ENCODE measurements around the gene CDK13. TPM values are rescaled to one million over a fixed set of nuclear protein-coding genes. Genes with fewer than 3 reads are reported as not detected.

Gene CDK13
- total RNA-seq, 1 experiment from 2014 or later, result 59.5 TPM

DNA sequence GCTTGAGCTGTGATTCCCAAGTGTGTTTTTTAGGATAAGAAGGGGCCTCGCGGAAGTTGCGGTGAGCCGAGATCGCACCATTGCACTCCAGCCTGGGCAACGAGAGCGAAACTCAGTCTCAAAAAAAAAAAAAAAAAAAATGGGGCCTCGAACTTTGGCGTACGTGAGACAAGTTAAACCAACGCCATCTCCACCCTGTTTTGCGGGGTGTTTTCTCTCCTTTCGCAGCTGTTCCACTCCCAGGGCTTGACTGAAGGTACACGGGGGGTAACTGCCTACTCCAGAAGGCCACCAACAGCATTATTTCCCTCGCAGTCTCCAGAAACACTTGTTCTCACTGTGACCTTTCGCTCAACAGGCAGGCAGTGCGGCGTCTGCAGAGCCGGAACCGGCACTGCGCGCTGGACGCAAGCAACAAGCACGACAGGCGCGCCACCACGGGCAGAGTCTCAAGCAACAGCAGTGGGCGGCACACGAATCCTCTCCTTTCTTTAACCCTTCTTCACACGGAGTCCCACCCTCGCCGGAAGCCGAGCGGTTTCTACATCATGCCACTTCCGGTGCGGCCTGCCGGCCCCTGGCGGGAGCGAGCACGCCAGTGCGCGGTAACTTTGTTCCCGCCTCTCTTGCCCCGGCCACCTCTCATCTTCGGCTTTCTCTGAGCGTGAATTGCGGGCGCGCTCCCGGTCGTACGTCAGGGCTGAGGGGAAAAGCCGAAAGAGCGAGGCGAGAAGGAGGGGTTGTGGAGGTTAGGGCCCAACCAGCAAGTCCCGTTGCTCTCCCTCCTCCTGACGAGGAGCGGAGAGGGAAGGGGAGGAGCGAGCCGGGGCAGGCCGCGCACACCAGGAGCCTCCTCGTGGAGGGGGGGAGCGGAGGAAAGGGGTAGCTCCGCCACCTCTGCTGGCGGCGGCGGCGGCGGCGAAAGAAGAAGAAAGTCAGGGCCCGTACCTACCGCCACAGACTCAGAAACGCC is 814 bp upstream of the CDK13 start:
- peak; percentile 100 for DNase-seq (ENCODE audit: low read depth)

DNA sequence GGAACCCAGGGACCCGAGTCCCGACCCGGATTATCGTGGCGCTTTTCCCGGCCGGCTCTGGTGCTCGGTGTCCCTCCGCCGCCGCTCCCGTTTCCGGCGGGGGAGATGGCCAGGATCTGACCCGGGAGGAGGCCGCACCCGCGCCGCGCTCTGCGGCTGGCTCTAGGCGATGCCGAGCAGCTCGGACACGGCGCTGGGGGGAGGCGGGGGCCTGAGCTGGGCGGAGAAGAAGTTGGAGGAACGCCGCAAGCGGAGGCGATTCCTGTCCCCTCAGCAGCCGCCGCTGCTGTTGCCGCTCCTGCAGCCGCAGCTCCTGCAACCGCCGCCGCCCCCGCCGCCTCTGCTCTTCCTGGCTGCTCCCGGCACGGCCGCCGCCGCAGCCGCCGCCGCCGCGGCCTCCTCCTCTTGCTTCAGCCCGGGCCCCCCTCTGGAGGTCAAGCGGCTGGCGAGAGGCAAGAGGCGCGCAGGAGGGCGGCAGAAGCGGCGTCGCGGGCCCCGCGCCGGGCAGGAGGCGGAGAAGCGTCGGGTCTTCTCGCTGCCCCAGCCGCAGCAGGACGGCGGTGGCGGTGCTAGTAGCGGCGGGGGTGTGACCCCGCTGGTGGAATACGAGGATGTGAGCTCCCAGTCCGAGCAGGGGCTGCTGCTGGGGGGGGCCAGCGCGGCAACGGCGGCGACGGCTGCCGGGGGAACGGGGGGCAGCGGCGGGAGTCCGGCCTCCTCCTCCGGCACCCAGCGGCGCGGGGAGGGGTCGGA is 593 bp downstream of the CDK13 start:
- peak; percentile 68 for DNase-seq (ENCODE audit: low read depth)

DNA sequence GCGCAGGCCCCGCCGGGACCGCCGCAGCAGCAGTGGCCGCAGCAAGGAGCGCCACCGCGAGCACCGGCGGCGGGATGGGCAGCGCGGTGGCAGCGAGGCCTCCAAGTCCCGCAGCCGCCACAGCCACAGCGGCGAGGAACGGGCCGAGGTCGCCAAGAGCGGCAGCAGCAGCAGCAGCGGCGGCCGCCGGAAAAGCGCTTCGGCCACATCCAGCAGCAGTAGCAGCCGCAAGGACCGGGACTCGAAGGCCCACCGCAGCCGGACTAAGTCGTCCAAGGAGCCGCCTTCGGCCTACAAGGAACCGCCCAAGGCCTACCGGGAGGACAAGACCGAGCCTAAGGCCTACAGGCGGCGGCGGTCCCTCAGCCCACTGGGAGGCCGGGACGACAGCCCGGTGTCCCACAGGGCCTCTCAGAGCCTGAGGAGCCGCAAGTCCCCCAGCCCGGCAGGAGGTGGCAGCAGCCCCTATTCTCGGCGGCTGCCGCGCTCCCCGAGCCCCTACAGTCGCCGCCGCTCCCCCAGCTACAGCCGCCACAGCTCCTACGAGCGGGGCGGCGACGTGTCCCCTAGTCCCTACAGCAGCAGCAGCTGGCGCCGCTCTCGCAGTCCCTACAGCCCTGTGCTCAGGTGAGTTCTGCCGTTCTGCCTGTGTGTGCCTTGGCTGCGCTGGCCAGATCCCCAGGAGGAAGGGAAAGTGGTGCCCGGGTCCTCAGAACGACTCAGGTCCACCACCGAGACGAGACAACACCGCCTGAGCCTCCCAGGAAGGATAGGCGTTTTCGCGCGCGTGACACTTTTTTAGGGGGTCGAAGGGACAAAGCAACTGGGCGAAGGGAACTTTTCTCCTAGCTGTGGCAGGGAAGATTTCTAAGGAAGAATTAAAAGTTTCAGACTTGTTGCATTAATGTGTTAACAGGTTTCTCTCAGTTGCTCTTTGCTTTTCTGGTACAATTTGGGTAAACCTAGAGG is 1.5 kb downstream of the CDK13 start:
- DNase-seq (ENCODE audit: low read depth), result peak; percentile 78

DNA sequence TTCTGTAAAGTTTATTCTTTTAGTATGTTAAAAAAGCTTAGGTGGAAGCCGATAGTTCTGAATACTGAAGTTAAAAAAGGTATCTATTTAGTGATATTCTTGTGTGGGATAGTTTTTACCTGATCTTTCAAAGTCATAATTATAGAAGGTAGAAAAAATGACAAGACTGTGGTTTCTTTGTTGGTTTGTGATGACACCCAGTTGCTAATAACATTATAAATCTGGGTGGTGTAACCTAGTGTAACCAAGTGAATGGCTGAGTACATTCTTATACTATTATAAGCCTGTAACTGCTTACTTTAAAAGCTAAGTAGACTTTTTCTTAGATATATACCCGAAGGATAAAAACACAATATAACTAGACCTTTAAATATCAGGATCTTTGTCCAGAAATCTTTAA is 2.3 kb downstream of the CDK13 start:
- no peak for DNase-seq (ENCODE audit: low read depth)

DNA sequence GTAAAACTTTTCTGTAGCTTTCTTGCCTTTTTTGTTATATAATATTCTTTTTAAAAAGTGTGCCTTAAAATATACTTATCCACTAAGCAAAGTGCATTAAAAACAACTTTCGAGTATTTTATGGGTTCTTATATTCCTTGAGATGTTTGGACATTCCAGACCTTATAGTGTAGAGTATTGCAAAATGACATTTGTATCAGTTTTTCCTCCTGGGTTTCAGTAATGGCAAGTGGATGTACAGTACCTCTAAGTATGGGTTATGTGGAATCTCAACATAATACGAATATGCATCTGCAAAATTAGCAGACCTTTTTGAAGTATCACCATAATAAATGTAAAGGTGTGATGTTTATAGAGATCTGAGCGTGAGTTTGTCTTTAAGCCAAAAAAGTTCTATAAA is 2.7 kb downstream of the CDK13 start:
- DNase-seq (ENCODE audit: low read depth), result no peak

DNA sequence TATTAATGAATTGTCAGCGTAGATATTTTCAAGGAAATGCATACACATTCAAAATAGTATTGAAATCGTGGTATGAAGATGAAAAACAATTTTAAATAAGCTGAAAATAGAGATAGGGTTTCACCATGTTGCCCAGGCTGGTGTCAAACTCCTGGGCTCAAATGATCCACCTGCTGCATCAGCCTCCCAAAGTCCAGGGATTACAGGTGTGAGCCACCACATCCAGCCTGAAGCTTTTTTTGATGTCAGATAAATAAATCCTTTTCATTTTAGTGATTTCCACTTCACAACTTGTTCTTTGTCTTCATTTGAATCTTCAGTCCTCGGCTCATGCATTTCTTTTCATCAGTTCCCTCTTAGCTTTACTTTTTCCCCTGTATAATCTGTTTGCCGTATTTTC is 4.6 kb downstream of the CDK13 start:
- DNase-seq (ENCODE audit: low read depth), result no peak

DNA sequence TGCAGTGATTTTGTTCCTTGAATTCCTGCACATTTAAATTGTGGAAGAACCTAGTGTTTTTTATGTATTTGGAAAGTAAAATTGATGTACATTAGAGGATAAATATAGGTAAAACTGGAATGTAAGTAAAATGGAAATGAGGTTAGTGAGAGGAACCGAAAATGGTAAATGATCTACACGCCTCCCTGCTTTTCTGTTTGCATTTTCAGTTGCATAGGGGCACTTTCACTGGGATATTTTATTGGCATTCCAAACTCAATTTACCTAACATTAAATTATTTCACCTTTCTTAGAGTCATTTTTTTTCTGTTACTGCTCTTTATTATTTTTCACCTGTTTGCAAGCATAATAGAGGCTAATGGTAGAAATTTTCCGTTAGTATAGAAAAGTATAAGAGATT is 8.0 kb downstream of the CDK13 start:
- DNase-seq (ENCODE audit: low read depth), result no peak

DNA sequence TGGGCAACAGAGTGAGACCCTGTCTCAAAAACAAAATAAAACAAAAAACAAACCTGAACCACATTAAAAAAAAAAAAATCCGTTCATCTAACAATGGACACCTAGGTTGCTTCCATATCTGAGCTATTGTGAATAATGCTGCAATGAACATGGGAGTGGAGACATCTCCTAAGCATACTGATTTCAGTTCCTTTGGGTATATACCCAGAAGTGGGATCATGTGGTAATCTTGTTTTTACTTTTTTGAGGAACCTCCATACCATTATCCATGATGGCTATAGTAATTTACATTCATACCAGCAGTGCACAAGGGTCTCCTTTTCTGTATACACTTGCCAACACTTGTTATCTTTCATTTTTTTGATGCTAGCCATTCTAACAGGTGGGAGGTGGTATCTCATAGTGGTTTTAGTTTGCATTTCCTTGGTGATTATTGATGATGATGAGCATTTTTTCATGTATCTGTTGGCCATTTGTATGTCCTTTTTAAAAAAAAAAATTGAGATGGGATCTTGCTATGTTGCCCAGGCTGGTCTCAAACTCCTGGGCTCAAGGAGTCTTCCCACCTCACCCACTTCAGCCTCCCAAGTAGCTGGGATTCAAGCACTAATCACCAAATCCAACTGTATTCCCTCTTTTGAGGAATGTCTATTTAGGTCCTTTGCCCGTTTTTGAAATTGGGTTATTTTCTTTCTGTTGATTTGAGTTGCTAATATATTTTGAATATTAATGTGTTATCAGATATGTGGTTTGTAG is 17.5 kb downstream of the CDK13 start:
- no peak for DNase-seq (ENCODE audit: low read depth)

DNA sequence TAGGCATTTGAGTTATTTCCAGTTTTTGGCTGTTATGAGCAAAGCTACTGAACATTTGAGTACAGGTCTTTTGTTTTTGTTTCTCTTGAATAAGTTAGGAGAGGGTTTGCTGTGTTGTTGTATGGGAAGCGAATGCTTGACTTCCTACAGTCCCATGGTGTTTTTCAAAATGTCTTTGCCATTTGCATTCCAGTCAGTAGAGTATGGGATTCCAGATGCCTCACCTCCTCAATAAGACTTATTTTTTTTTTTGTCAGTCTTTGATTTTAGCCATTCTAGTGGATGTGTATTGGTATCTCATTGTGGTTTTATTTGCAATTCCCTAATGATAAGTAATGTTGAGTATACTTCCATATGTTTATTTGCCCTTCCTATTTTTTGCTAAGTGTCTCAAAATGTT is 19.4 kb downstream of the CDK13 start:
- no peak for DNase-seq (ENCODE audit: low read depth)

DNA sequence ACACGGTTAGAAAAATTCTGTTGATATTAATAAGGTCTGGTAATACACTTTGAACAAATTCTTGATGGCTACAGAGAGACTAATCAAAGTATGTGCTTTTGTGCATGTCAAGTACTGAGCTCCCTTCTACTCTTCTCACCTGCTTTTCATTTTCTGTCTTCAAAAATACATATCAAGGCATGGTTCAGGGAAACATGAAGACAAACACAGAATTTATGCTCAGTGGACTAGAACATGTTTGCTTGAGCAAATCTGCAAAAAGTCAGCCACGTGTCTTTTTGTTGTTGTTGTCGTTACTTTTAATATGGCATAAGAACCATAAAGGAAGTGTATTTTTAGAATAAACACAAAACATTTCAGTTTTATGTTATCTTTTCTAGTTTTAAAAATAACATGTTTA is 21.9 kb downstream of the CDK13 start:
- no peak for DNase-seq (ENCODE audit: low read depth)

DNA sequence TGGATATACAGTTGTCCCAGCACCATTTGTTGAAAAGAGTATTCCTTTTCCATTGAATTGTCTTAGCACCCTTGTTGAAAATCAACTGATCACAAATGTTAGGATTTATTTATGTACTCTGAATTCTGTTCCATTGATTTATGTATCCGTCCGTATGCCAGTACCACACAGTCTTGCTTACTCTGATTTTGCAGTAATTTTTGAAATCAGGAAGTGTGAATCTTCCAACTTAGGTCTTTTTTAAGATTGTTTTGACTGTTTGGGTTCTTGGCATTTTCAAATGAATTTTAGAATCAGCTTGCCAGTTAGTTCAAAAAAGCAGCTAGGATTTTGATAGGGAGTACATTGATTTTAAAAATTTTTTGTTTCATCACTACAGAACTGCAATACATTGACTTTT is 23.7 kb downstream of the CDK13 start:
- DNase-seq (ENCODE audit: low read depth), result no peak

DNA sequence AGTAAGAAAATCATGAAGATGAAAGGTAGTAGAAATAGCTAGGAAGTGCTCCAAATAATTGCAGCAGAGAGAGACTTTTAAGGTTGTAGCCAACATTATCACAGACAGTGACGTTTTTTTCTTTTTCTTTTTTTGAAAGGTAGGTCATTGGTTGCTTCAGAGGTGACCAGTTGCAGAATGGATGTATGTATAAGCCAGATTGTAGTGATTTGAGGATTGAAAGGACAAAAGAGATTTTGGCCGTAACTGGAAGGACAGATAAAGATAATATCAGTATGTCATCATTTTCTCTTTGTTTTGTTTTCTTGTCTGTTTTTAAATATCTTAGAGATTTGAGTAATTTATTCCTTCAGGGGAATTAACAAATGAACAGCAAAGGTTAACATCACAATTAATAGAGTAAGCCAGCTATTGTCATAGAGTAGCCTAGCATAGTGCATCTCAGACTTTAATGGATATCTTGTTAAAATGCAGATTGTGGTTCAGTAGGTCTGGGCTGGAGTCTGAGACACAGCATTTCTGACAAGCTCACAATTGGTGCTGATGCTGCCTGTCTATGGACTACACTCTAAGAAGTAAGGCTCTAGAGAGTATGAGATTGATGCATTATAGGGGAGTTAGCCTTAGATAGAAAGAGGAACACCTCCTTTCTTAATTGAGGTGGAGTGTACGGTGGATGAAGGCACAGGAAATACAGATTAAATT is 28.3 kb downstream of the CDK13 start:
- no peak for DNase-seq (ENCODE audit: low read depth)

DNA sequence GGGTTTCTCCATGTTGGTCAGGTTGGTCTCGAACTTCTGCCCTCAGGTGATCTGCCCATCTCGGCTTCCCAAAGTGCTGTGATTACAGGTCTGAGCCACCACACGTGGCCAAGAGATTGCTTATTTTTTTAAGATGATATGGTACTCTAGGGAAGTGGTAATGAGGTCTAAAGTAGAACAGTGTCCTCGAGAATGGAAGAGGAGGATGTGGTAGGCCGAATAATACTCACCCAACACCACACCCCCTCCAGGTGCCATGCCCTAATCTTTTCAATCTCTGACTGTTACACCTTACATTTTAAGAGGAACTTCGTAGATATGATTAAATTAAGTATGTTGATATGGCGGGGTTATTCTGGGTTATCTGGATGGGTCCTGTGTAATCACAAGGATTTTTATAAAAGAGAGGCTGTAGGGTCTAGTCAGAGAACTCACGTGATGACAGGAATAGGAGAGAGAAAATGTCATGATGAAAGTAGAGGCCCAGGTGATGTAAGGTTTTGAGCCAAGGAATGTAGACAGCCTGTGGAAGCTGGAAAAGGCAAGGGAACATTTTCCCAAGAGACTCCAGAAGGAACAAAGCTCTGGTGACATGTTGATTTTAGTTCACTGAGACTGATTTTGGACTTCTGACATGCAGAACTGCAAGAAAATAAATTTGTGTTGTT is 29.5 kb downstream of the CDK13 start:
- no peak for DNase-seq (ENCODE audit: low read depth)

DNA sequence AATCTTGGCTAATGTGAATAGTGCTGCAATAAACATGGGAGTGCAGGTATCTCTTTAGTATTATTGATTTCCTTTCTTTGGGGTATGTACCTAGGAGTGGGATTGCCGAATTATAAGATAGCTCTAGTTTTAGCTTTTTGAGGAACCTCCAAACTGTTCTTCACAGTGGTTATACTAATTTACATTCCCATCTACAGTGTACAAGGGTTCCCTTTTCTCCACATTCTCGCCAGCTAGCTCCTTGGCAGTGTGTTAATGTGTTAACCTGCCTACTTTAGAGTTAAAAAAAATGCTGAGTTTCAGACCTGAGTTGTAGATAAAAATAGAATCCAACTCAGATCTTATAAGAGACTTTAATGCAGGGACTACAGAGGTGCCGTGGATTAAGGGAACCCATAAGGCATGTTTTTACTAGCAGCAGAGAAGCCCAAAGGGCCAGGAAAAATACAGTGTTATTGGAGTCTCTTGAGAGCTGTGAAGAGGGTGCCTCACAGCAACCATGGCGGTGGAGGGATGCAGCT is 35.4 kb downstream of the CDK13 start:
- DNase-seq (ENCODE audit: low read depth), result no peak

DNA sequence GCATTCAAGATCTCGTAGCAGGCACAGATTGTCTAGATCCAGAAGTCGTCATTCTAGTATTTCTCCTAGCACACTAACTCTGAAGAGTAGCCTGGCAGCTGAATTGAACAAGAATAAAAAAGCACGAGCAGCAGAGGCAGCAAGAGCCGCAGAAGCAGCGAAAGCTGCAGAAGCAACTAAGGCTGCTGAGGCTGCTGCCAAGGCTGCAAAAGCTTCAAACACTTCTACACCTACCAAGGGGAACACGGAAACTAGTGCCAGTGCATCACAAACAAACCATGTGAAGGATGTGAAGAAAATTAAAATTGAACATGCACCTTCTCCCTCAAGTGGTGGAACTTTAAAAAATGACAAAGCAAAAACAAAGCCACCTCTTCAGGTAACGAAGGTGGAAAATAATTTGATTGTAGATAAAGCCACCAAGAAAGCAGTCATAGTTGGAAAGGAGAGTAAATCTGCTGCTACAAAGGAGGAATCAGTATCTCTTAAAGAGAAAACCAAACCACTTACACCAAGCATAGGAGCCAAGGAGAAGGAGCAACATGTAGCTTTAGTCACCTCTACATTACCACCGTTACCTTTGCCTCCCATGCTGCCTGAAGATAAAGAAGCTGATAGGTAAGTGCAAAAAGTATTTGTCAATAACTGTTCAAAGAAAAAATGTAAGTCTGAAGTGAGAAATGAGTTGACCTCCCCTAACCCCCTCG is 37.7 kb downstream of the CDK13 start:
- no peak for DNase-seq (ENCODE audit: low read depth)

DNA sequence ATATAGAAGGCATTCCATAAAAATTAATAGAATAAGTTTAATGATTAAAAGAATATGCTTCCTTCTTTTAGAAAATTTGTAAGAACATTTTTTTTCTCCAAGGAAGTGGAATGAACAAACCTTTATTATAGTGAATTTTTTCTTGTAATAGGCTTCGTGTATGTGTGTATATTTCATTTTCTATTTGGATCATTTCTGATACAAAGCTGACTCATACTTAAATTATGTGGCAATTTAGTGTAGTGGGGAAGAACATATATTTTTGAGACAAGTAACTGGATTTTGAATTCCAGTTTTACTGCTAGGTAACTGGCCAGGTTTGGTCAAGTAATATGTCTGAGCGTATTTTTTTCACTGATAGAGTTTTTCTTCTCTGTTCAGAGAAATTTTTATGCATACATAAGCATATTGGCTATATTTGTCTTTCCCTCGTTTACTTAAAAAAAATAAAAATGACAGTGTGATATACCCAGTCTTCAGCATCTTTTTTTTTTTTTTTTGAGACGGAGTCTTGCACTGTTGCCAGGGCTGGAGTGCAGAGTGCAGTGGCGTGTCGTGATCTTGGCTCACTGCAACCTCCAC is 50.8 kb downstream of the CDK13 start:
- no peak for DNase-seq (ENCODE audit: low read depth)

DNA sequence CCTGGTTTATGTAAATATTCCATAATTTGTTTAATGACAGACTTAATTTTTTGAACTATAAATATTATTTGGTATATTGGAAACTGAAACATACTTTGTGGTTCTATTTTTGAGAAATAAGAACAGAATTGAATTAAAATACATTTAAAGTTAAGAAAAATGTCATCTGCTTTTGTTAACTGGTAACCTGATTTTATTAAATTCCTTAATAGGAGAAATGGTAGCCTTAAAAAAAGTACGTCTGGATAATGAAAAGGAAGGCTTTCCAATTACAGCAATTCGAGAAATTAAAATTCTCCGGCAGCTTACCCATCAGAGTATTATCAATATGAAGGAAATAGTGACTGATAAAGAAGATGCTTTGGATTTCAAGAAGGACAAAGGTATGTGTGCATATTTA is 51.6 kb downstream of the CDK13 start:
- no peak for DNase-seq (ENCODE audit: low read depth)

DNA sequence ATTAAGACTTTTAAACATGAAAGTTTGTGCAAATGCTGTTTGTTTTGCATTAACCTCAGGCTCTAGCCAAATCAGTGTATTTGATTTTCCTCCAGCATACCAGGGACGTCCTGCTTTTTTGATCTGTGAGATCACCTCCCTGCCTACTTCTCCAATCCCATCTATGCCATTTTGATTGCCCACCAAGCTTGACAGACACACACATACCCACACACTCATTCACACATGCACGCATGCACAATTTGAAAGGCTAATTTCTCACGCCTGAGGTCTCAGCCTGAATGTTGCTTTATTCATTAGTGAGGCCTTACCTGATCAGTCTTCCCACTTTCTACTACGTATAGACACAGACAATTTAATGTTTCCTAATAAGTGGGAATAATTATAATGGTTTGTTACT is 53.5 kb downstream of the CDK13 start:
- no peak for DNase-seq (ENCODE audit: low read depth)
